ENCODE data around the gene WDR93. TPM values are rescaled to one million over a fixed set of nuclear protein-coding genes. Genes with fewer than 3 reads are reported as not detected.
A peak's percentile ranks its signal among the peaks of the same experiment; 100 is the strongest.
"Not testable (repeated sequence)": the region's sequence is repeated elsewhere in the genome, so short reads cannot be mapped to it uniquely, and the experiment has no call there.

Gene WDR93
- total and polyA plus RNA-seq, 8 donors = 0.20 to 2.1 (median 1.4) TPM

DNA sequence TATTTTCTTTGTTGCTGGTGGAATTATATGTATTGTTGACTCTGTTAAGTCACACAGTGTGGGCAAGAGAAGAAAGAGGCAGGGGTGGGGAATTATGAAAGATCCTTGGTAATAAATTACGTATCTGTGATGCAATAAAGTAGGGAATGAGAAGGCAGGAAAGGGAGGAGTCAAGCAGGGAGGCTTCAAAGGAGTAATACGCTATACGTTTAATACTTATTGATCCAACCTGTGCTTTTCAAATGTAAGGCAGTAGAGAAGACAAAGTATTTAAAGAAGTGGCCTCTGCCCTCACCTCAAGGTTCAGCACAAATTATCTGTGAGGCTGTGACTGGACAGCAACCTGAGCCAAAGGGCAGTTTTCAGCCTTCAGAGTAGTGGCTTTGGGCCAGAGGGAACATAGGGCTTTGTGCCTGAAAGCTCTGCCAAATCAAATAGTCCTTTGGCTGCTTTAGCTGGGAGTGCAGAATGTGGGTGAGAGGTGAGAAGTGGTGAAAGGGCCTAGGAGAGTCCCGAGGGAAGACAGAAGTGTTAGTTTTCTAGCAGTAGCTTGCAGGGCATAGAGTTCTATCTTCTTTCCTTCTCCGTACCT, 10.2 kb upstream of the WDR93 start:
- TF ChIP-seq, protein P1, sequence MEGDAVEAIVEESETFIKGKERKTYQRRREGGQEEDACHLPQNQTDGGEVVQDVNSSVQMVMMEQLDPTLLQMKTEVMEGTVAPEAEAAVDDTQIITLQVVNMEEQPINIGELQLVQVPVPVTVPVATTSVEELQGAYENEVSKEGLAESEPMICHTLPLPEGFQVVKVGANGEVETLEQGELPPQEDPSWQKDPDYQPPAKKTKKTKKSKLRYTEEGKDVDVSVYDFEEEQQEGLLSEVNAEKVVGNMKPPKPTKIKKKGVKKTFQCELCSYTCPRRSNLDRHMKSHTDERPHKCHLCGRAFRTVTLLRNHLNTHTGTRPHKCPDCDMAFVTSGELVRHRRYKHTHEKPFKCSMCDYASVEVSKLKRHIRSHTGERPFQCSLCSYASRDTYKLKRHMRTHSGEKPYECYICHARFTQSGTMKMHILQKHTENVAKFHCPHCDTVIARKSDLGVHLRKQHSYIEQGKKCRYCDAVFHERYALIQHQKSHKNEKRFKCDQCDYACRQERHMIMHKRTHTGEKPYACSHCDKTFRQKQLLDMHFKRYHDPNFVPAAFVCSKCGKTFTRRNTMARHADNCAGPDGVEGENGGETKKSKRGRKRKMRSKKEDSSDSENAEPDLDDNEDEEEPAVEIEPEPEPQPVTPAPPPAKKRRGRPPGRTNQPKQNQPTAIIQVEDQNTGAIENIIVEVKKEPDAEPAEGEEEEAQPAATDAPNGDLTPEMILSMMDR (IDR thresholded peaks at IDR 0.05) = no peak
- intact Hi-C loops (cut with DNase I) = no loop called here
- peak in 3 of 4 donors; percentile 37 to 74 (median 55) for DNase-seq

DNA sequence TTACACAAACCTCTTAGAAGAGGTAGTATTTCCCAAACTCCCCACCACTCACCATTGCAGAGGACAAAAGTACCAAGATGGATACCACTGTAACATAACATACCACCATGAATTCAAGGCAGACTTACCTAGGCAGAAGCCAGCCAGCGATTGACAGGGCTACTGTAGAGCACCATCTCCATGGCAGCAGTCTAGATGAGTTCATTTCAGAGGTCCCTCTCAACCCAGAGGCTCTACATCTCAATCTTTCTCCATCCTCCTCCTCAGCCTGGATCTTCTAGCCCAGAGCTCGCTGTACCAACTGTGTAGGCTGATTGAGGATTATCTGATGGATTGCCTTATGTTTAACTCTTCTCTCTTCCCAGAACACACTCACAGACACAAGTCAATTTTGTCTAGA, 9.5 kb upstream of the WDR93 start:
- intact Hi-C loops (cut with DNase I) = no loop called here
- peaks cover 6 to 8% of the 10 kb centered on the region in 2 donors for H3K4me1 ChIP-seq
- no peaks in the 10 kb centered on the region for H3K36me3 ChIP-seq
- ATAC-seq (no peak), DNase-seq (no peak)
- H3K9me3 ChIP-seq = no peaks in the 10 kb centered on the region
- TF ChIP-seq, protein P1 (IDR thresholded peaks at IDR 0.05) = no peak
- no peak overlapping the region for H3K4me3 ChIP-seq
- peak overlapping the region; percentile 44 to 51 for H3K27ac ChIP-seq
- no peaks in the 10 kb centered on the region for H3K27me3 ChIP-seq

More for the DNA sequence above, 10.2 kb upstream of the WDR93 start:
- peak; percentile 97 for ATAC-seq
- Histone ChIP-seq H3K27me3 (no peaks in the 10 kb centered on the region), H3K9me3 (no peaks in the 10 kb centered on the region), H3K27ac (peak overlapping the region; percentile 44 to 51), H3K36me3 (no peaks in the 10 kb centered on the region), H3K4me3 (no peak overlapping the region), H3K4me1 (peaks cover 6 to 8% of the 10 kb centered on the region in 2 donors)

DNA sequence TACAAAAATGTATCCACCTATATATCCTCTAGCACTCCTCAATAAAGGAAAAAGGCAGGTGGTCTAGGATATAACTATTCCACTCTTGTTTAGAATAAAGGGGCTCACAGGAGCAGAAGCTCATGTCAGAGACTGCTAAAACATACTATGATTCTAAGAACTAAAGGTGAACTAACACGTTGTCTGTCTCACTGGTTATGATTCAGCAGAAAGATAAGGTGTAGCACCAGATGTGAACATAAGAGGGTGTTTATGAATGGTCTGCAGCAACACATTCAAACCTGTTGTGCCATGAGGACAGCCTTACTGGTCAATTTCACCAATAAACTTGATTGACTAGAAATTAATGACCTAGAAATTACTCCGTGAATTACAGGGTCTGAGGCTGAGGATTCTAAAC, 4.6 kb upstream of the WDR93 start:
- Histone ChIP-seq H3K36me3 (no peaks in the 10 kb centered on the region), H3K4me1 (peaks cover 0 to 7% of the 10 kb centered on the region in 2 donors), H3K27ac (no peak overlapping the region), H3K27me3 (no peaks in the 10 kb centered on the region), H3K4me3 (no peak overlapping the region), H3K9me3 (no peaks in the 10 kb centered on the region)
- intact Hi-C loops (cut with DNase I) = no loop called here
- TF ChIP-seq, protein P1 (IDR thresholded peaks at IDR 0.05) = no peak
- ATAC-seq = no peak
- DNase-seq = no peak

DNA sequence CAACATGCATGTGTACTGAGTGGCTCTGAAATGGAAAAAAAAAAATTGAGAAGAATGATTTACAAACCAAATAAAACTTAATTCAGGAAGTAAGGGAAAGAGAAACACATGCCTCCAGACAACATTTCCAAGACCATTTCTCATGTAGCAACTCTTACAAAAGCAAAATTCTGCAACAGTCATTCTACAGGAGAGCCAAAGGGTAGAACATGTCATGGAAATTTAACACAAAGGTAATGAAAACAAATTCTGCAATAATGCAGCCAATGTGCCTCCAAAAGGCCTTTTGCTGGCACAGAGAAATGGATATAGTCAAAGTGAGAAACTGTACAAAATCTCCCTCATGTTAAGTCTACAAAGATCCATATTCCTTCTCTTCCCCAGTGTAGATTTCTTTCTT, 4.1 kb upstream of the WDR93 start:
- Histone ChIP-seq H3K27ac (no peak overlapping the region), H3K4me1 (peaks cover 0 to 10% of the 10 kb centered on the region in 2 donors), H3K4me3 (no peak overlapping the region), H3K9me3 (no peaks in the 10 kb centered on the region), H3K36me3 (no peaks in the 10 kb centered on the region), H3K27me3 (no peaks in the 10 kb centered on the region)
- DNase-seq = no peak
- intact Hi-C loops (cut with DNase I) = no loop called here
- ATAC-seq = no peak
- TF ChIP-seq, protein P1 (IDR thresholded peaks at IDR 0.05) = no peak

DNA sequence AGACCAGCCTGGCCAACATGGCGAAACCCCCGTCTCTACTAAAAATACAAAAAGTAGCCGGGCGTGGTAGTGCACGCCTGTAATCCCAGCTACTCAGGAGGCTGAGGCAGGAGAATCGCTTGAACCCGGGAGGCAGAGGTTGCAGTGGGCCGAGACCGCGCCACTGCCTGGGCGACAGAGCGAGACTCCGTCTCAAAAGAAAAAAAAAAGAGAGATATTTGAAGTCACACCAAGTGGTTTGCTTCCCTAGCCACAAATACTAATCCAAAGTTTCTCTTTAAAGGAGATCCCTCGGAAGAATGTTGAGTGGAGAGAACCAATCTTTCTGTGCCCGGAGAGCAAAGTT, 708 bp upstream of the WDR93 start:
- intact Hi-C loops (cut with DNase I); DNase-seq; H3K36me3 ChIP-seq; H3K9me3 ChIP-seq; H3K27me3 ChIP-seq; H3K4me1 ChIP-seq: not testable (repeated sequence)
- Histone ChIP-seq H3K27ac (peak overlapping the region in 1 of 2 donors; percentile 14), H3K4me3 (peak overlapping the region; percentile 78 to 80)
- peak; percentile 5 for ATAC-seq

DNA sequence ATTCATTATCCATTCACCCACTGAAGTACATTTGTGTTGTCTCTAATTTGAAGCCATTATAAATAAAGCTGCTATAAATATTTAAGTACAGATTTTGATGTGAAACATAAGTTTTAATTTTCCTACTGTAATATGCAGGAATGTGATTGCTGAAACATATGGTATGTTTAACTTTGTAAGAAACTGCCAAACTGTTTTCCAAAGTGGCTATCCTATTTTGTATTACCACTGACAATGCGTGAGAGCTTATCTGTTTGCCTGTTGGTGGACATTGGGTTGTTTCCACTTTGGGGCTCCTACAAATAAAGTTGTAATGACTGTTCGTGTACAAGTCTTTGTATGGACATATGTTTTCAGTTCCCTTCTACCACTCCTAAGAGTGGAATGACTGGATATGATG, 2.5 kb downstream of the WDR93 start:
- DNase-seq (peak in 1 of 4 donors; percentile 21), ATAC-seq (no peak)
- no peaks in the 10 kb centered on the region for H3K27me3 ChIP-seq
- no peaks in the 10 kb centered on the region for H3K36me3 ChIP-seq
- peaks cover 0 to 10% of the 10 kb centered on the region in 2 donors for H3K4me1 ChIP-seq
- intact Hi-C loops (cut with DNase I) = no loop called here
- H3K9me3 ChIP-seq = no peaks in the 10 kb centered on the region
- no peak overlapping the region for H3K4me3 ChIP-seq
- TF ChIP-seq, protein P1 (IDR thresholded peaks at IDR 0.05) = no peak
- no peak overlapping the region for H3K27ac ChIP-seq
